A673 (cell line): ENCODE data around the gene CDK13. TPM values are rescaled to one million over a fixed set of nuclear protein-coding genes. Genes with fewer than 3 reads are reported as not detected.

Experiments used
- BruUV-seq: library from RNA; stranded (reverse); fragments of 400-500 nt; replicated peaks from 2 replicates; lab custom pipeline; 2021; lab: Mats Ljungman, UMichigan
- CTCF ChIA-PET: fragments of 300-600 bp; sonication (Branson Sonifier 250); formaldehyde crosslinking; loops from one replicate; lab custom pipeline; 2022; ENCODE audit warnings: antibody characterized with exemption; lab: Charles Lee
- POLR2A ChIA-PET: fragments of 300-600 bp; sonication (Branson Sonifier 250); formaldehyde crosslinking; loops from one replicate; lab custom pipeline; 2022; ENCODE audit warnings: antibody characterized with exemption; ENCODE audit not compliant: low non-redundant PET; lab: Charles Lee
- DNase-seq: peaks from one replicate; pipeline ENCODE4 v3.0.0-alpha.2; 2015; ENCODE audit warnings: low spot score
- H3K27ac ChIP-seq: fragments of 200-600 bp; sonication (generic); 2 replicates; pipeline ENCODE4 v1.5.1; 2016; ENCODE audit warnings: mixed run types, low read depth, mild to moderate bottlenecking, mixed read lengths, antibody characterized with exemption, low read length; ENCODE audit not compliant: poor library complexity, severe bottlenecking
- H3K27me3 ChIP-seq: fragments of 200-600 bp; sonication (generic); replicated peaks from 2 replicates; pipeline ENCODE4 v1.6.1; 2017; ENCODE audit warnings: mixed run types, low read depth, mild to moderate bottlenecking, mixed read lengths, antibody characterized with exemption, low read length; ENCODE audit not compliant: insufficient read depth, poor library complexity
- H3K36me3 ChIP-seq: fragments of 200-600 bp; sonication (generic); 2 replicates; pipeline ENCODE4 v1.6.1; 2016; ENCODE audit warnings: mixed run types, mild to moderate bottlenecking, mixed read lengths, antibody characterized with exemption, low read length; ENCODE audit not compliant: insufficient read depth, poor library complexity, severe bottlenecking
- H3K4me1 ChIP-seq: fragments of 200-600 bp; sonication (generic); 2 replicates; pipeline ENCODE4 v1.6.1; 2017; ENCODE audit warnings: mixed run types, mild to moderate bottlenecking, mixed read lengths, antibody characterized with exemption, low read length; ENCODE audit not compliant: insufficient read depth, poor library complexity, severe bottlenecking
- H3K4me3 ChIP-seq: fragments of 200-600 bp; sonication (generic); 2 replicates; pipeline ENCODE4 v1.5.1; 2016; ENCODE audit warnings: low read depth, mixed run types, mild to moderate bottlenecking, mixed read lengths, low read length; ENCODE audit not compliant: poor library complexity, severe bottlenecking
- H3K9me3 ChIP-seq: fragments of 200-600 bp; sonication (generic); 2 replicates; pipeline ENCODE4 v1.6.1; 2016; ENCODE audit warnings: mixed run types, low read depth, mild to moderate bottlenecking, mixed read lengths, antibody characterized with exemption, low read length; ENCODE audit not compliant: poor library complexity, severe bottlenecking
- CTCF ChIP-seq: fragments of 300-800, 200-600 bp; sonication (generic); conservative IDR thresholded peaks from 2 replicates; pipeline ENCODE4 v1.5.1; 2017; ENCODE audit warnings: low read depth, mild to moderate bottlenecking, antibody characterized with exemption, low read length, moderate library complexity, mixed read lengths
- EZH2 ChIP-seq: fragments of 200-600 bp; sonication (generic); IDR thresholded peaks from 2 replicates; pipeline ENCODE4 v1.6.1; 2017; ENCODE audit warnings: borderline replicate concordance, low read depth, mild to moderate bottlenecking, mixed read lengths, antibody characterized with exemption, low read length; ENCODE audit not compliant: poor library complexity, severe bottlenecking
- intact Hi-C: fragments of 100-400 bp; cut with micrococcal nuclease; formaldehyde crosslinking; loops from one replicate; pipeline ENCODE4 v1.10.0; 2022; ENCODE audit not compliant: unreplicated experiment
- total RNA-seq: library from RNA; stranded (reverse); gene quantifications from 2 replicates; pipeline ENCODE4 v1.2.3, GENCODE V29; 2021

Gene CDK13
- total RNA-seq, 1 experiment from 2014 or later: 56.6 TPM

- Histone ChIP-seq H3K4me1 (peaks cover 13% of the 10 kb centered on the region), H3K4me3 (no peak overlapping the region), H3K27me3 (no peaks in the 10 kb centered on the region), H3K9me3 (no peaks in the 10 kb centered on the region), H3K27ac (no peak overlapping the region), H3K36me3 (peaks cover 34% of the 10 kb centered on the region)
- peak; percentile 15 for DNase-seq
- TF ChIP-seq EZH2 (no peak), CTCF (no peak)
- intact Hi-C loops: no loop called here
- POLR2A ChIA-PET: no interaction called here
- CTCF ChIA-PET: no interaction called here
- no TSS peak for BruUV-seq
These were observed 145.8 kb downstream of the CDK13 start for GRCh38 chr7:40095695-40096327.

GRCh38 chr7:40097728-40098127, 147.7 kb downstream of the CDK13 start:
- H3K36me3 ChIP-seq: peaks cover 27% of the 10 kb centered on the region
- no peaks in the 10 kb centered on the region for H3K27me3 ChIP-seq
- H3K4me1 ChIP-seq: peaks cover 13% of the 10 kb centered on the region
- H3K27ac ChIP-seq: no peak overlapping the region
- no peaks in the 10 kb centered on the region for H3K9me3 ChIP-seq
- ChIA-PET CTCF (no interaction called here), POLR2A (no interaction called here)
- DNase-seq: no peak
- BruUV-seq: no TSS peak
- intact Hi-C loops: no loop called here
- H3K4me3 ChIP-seq: no peak overlapping the region
- TF ChIP-seq CTCF: no peak
- TF ChIP-seq EZH2: no peak

GRCh38 chr7:40098810-40099209, 148.8 kb downstream of the CDK13 start:
- intact Hi-C loops: no loop called here
- no peak for TF ChIP-seq CTCF
- TF ChIP-seq EZH2: no peak
- peaks cover 13% of the 10 kb centered on the region for H3K4me1 ChIP-seq
- H3K27me3 ChIP-seq: no peaks in the 10 kb centered on the region
- POLR2A ChIA-PET: no interaction called here
- H3K4me3 ChIP-seq: no peak overlapping the region
- H3K9me3 ChIP-seq: no peaks in the 10 kb centered on the region
- no peak for DNase-seq
- H3K27ac ChIP-seq: no peak overlapping the region
- CTCF ChIA-PET: no interaction called here
- H3K36me3 ChIP-seq: peaks cover 16% of the 10 kb centered on the region
- no TSS peak for BruUV-seq
